Measurements from ENCODE around the gene TMEM130.
A peak's percentile ranks its signal among the peaks of the same experiment; 100 is the strongest.

The TMEM130 gene

GRCh38 chr7:98836811-98837629 lies 32.8 kb downstream of the TMEM130 start:
- TF ChIP-seq, protein P1, sequence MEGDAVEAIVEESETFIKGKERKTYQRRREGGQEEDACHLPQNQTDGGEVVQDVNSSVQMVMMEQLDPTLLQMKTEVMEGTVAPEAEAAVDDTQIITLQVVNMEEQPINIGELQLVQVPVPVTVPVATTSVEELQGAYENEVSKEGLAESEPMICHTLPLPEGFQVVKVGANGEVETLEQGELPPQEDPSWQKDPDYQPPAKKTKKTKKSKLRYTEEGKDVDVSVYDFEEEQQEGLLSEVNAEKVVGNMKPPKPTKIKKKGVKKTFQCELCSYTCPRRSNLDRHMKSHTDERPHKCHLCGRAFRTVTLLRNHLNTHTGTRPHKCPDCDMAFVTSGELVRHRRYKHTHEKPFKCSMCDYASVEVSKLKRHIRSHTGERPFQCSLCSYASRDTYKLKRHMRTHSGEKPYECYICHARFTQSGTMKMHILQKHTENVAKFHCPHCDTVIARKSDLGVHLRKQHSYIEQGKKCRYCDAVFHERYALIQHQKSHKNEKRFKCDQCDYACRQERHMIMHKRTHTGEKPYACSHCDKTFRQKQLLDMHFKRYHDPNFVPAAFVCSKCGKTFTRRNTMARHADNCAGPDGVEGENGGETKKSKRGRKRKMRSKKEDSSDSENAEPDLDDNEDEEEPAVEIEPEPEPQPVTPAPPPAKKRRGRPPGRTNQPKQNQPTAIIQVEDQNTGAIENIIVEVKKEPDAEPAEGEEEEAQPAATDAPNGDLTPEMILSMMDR (conservative IDR thresholded peaks at IDR 0.05; ENCODE audit: low read depth, low read length), result peak; percentile 93

DNA sequence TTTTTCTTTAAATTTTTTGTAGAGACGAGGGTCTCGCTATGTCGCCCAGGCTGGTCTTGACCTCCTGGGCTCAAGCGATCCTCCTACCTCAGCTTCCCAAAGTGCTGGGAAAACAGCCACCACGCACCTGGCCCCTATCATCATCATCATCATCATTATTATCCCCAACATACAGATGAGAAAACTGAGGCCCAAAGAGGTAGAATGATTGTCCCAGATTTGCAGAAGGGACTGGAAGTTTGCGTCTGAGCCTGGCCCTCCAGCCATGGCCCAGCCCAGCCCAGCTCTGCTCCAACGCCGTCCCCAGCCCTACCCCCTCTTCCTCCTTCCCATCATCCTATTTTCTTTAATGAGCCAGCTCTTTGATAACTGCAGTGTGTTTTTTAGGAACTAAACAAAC lies 34.9 kb downstream of the TMEM130 start:
- TF ChIP-seq, protein P1 (conservative IDR thresholded peaks at IDR 0.05; ENCODE audit: low read depth, low read length), result no peak
- DNase-seq (ENCODE audit: low read depth), result no peak
- H3K4me3 ChIP-seq (ENCODE audit: low read length), result no peak overlapping the region

More at GRCh38 chr7:98836811-98837629, 32.8 kb downstream of the TMEM130 start:
- no peak overlapping the region for H3K4me3 ChIP-seq (ENCODE audit: low read length)
- DNase-seq (ENCODE audit: low read depth), result no peak

GRCh38 chr7:98833022-98833421 lies 36.8 kb downstream of the TMEM130 start:
- TF ChIP-seq, protein P1 (conservative IDR thresholded peaks at IDR 0.05; ENCODE audit: low read depth, low read length), result no peak
- no peak for DNase-seq (ENCODE audit: low read depth)
- no peak overlapping the region for H3K4me3 ChIP-seq (ENCODE audit: low read length)

DNA sequence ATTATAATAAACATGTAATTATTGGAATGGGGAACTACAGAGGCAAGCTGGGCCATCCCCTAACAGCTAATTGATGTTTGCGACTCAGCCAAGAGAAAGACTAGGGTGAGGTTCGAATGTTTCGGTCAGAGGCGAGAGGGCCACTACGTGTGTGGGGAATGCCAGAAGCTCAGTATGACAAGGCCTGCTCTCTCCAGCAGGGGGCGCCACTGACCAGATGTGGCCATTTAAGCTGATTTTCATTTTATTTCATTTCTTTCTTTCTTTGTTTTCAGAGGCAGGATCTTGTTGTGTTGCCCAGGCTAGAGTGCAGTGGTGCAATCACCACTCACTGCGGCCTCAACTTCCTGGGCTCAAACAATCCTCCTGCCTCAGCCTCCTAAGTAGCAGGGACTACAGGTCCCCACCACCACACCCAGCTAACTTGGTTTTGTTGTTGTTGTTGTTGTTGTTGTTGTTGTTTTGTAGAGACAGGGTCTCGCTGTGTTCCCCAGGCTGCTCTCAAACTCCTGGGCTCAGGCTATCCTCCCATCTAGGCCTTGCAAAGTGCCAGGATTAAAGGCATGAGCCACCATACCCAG lies 38.1 kb downstream of the TMEM130 start:
- no peak for DNase-seq (ENCODE audit: low read depth)
- H3K4me3 ChIP-seq (ENCODE audit: low read length), result no peak overlapping the region
- TF ChIP-seq, protein P1 (conservative IDR thresholded peaks at IDR 0.05; ENCODE audit: low read depth, low read length), result peak; percentile 71

DNA sequence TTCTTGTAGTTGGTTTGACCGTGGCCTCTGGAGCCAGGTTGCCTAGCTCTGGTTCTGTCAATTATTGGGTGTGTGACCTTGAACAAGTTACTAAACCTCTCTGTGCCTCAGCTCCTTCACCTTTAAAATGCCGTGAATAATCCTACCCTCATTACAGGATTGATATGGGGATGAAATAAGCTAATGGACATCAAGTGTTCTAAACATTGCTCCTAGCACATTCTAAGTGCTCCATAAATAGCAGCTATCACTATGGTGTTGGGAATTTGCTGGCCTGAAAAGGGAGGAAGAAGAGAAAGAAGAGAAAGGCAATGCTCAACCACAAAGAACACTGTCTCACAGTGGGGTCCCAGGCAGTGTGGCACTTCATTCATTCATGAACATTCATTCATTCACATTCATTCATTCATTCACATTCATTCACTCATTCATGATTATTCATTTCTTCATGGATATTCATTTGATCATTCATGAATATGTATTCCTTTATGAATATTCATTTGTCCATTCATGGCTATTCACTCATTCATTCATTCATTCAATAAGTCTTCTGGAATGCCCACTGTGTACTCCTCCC lies 38.8 kb downstream of the TMEM130 start:
- no peak for DNase-seq (ENCODE audit: low read depth)
- TF ChIP-seq, protein P1 (conservative IDR thresholded peaks at IDR 0.05; ENCODE audit: low read depth, low read length), result no peak
- H3K4me3 ChIP-seq (ENCODE audit: low read length), result no peak overlapping the region

DNA sequence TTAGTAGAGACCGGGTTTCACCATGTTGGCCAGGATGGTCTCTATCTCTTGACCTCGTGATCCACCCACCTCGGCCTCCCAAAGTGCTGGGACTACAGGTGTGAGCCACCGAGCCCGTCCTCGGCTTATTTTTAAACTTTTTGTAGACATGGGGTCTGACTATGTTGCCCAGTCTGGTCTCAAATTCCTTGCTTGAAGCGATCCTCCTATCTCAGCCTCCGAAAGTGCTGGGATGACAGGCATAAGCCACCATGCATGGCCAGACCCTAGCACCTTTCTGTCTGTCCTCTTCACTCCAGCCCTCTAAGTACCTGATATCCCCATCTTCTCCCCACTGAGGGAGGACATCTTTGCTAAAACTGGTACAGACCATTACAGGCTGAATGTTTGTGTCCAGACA lies 41.4 kb downstream of the TMEM130 start:
- no peak overlapping the region for H3K4me3 ChIP-seq (ENCODE audit: low read length)
- TF ChIP-seq, protein P1 (conservative IDR thresholded peaks at IDR 0.05; ENCODE audit: low read depth, low read length), result no peak
- DNase-seq (ENCODE audit: low read depth), result no peak
